CD4-positive, alpha-beta memory T cell (primary cell): Measurements from ENCODE around the gene BCKDK. TPM values are rescaled to one million over a fixed set of nuclear protein-coding genes. Genes with fewer than 3 reads are reported as not detected.

Experiments used
- CTCF ChIA-PET: fragments of 350-600 bp; sonication (Branson Sonifier 250); formaldehyde crosslinking; loops from one replicate; lab custom pipeline; 2021; ENCODE audit warnings: inconsistent platforms; ENCODE audit not compliant: partially characterized antibody; lab: Charles Lee
- POLR2A ChIA-PET: fragments of 350-600 bp; sonication (Branson Sonifier 250); formaldehyde crosslinking; loops from one replicate; lab custom pipeline; 2021; ENCODE audit not compliant: partially characterized antibody; lab: Charles Lee
- DNase-seq, 5 donors: peaks; one replicate each; pipeline versions ENCODE4 v3.0.0 to v3.0.0-alpha.2; 2020 to 2022; ENCODE audit warnings: mixed read lengths in 1 of 5
- H3K27ac ChIP-seq: one replicate; pipeline ENCODE4 v1.7.0; 2013; ENCODE audit warnings: low read depth, low read length
- H3K27me3 ChIP-seq: 2 replicates; pipeline ENCODE4 v1.7.0; 2013; ENCODE audit warnings: mild to moderate bottlenecking, low read length, moderate library complexity; ENCODE audit not compliant: insufficient read depth
- H3K36me3 ChIP-seq: 2 replicates; pipeline ENCODE4 v1.7.0; 2013; ENCODE audit warnings: mild to moderate bottlenecking, low read length, moderate library complexity; ENCODE audit not compliant: insufficient read depth
- H3K4me1 ChIP-seq: 2 replicates; pipeline ENCODE4 v1.7.0; 2013; ENCODE audit warnings: mild to moderate bottlenecking, low read length, moderate library complexity; ENCODE audit not compliant: insufficient read depth
- H3K4me3 ChIP-seq, 2 donors: one replicate each; pipeline ENCODE4 v1.7.0; 2013; ENCODE audit warnings: low read length in 2 of 2, mild to moderate bottlenecking in 1 of 2
- H3K9me3 ChIP-seq, 2 donors: one replicate each; pipeline ENCODE4 v1.7.0; 2013; ENCODE audit warnings: low read length in 2 of 2, control low read depth in 1 of 2; ENCODE audit not compliant: control insufficient read depth in 1 of 2
- H3K27ac Mint-ChIP-seq, 7 donors: one replicate each; pipeline ENCODE4 v1.8.0; 2020 to 2021; ENCODE audit warnings: mixed read lengths in 7 of 7, mild to moderate bottlenecking in 6 of 7, inconsistent platforms in 3 of 7, moderate library complexity in 3 of 7
- H3K27me3 Mint-ChIP-seq, 2 donors: one replicate each; pipeline ENCODE4 v1.8.0; 2020 to 2021; ENCODE audit warnings: mixed read lengths in 2 of 2
- H3K36me3 Mint-ChIP-seq, 2 donors: one replicate each; pipeline ENCODE4 v1.8.0; 2020 to 2021; ENCODE audit warnings: mixed read lengths in 2 of 2, inconsistent platforms in 1 of 2, mild to moderate bottlenecking in 1 of 2
- H3K4me1 Mint-ChIP-seq, 4 donors: one replicate each; pipeline ENCODE4 v1.8.0; 2020 to 2021; ENCODE audit warnings: mixed read lengths in 4 of 4, mild to moderate bottlenecking in 1 of 4
- H3K4me3 Mint-ChIP-seq, 8 donors: one replicate each; pipeline ENCODE4 v1.8.0; 2020 to 2021; ENCODE audit warnings: mixed read lengths in 8 of 8, mild to moderate bottlenecking in 7 of 8, moderate library complexity in 6 of 8, inconsistent platforms in 3 of 8
- H3K9me3 Mint-ChIP-seq, 8 donors: one replicate each; pipeline ENCODE4 v1.8.0; 2020 to 2021; ENCODE audit warnings: mixed read lengths in 8 of 8, mild to moderate bottlenecking in 5 of 8, inconsistent platforms in 3 of 8, moderate library complexity in 1 of 8
- intact Hi-C: fragments of 100-400 bp; cut with micrococcal nuclease; formaldehyde crosslinking; loops from one replicate; pipeline ENCODE4 v1.15.1; 2023
- polyA plus RNA-seq, 2 donors: library from polyadenylated mRNA; unstranded; fragments of 300-500 nt; fragmentation: Illumina TruSeq; gene quantifications; one replicate each; pipeline ENCODE4 v1.2.3, GENCODE V29; 2021
- total RNA-seq, 2 experiments: library from RNA; stranded (reverse); gene quantifications; one replicate each; pipeline ENCODE4 v1.2.3, GENCODE V29; 2021

Gene BCKDK
- total and polyA plus RNA-seq, 4 experiments from 2014 or later = 17.0 to 24.3 (median 21.7) TPM

- Histone ChIP-seq H3K4me3 (peak overlapping the region; percentile 63 to 76), H3K4me1 (peaks cover 11% of the 10 kb centered on the region), H3K27ac (peak overlapping the region; percentile 89), H3K36me3 (peaks cover 35% of the 10 kb centered on the region), H3K27me3 (no peaks in the 10 kb centered on the region), H3K9me3 (no peaks in the 10 kb centered on the region)
- Mint-ChIP-seq H3K4me3 (peak overlapping the region; percentile 83 to 93 (median 89)), H3K27ac (peak overlapping the region; percentile 80 to 98 (median 95)), H3K9me3 (peaks cover 0 to 2% (median 0%) of the 10 kb centered on the region in 8 donors), H3K27me3 (no peaks in the 10 kb centered on the region), H3K36me3 (peaks cover 17 to 36% of the 10 kb centered on the region in 2 donors), H3K4me1 (peaks cover 9 to 19% (median 13%) of the 10 kb centered on the region in 4 donors)
- ChIA-PET CTCF (interaction anchor here (0.6 to 8.2 kb wide), 4 partner anchors 21 to 45 kb away, joined by 3 to 56 read pairs (median 5); partner anchors contain the start of genes ZNF646 and ZNF668), POLR2A (interaction anchor here (0.9 to 7.9 kb wide), 28 partner anchors 10 to 755 kb away, joined by 3 to 121 read pairs (median 6); partner anchors contain the start of genes ARMC5, BCKDK, FBXL19 and FUS)
- intact Hi-C loops = no loop called here
- no peak for DNase-seq
These were observed 10.3 kb downstream of the BCKDK start for GRCh38 chr16:31118223-31119155.

- Histone ChIP-seq H3K4me1 (peaks cover 11% of the 10 kb centered on the region), H3K4me3 (no peak overlapping the region), H3K36me3 (peaks cover 35% of the 10 kb centered on the region), H3K27me3 (no peaks in the 10 kb centered on the region), H3K27ac (no peak overlapping the region), H3K9me3 (no peaks in the 10 kb centered on the region)
- DNase-seq = no peak
- Mint-ChIP-seq H3K4me3 (no peak overlapping the region), H3K4me1 (peaks cover 9 to 19% (median 13%) of the 10 kb centered on the region in 4 donors), H3K27ac (peak overlapping the region in 3 of 7 donors; percentile 17 to 88 (median 30)), H3K36me3 (peaks cover 20 to 39% of the 10 kb centered on the region in 2 donors), H3K9me3 (no peaks in the 10 kb centered on the region), H3K27me3 (no peaks in the 10 kb centered on the region)
- intact Hi-C loops = no loop called here
- ChIA-PET CTCF (interaction anchor here (0.9 to 8.2 kb wide), 3 partner anchors 23 to 136 kb away, joined by 3 to 56 read pairs (median 4); partner anchors contain the start of gene HSD3B7), POLR2A (interaction anchor here (0.7 to 7.9 kb wide), 3 partner anchors 21 to 60 kb away, joined by 3 to 121 read pairs (median 9); partner anchors contain the start of genes FUS, ZNF646 and ZNF668)
These were observed 11.9 kb downstream of the BCKDK start for GRCh38 chr16:31120129-31120528.

GRCh38 chr16:31125844-31126243 is 17.7 kb downstream of the BCKDK start:
- Histone ChIP-seq H3K4me1 (no peaks in the 10 kb centered on the region), H3K27ac (no peak overlapping the region), H3K9me3 (no peaks in the 10 kb centered on the region), H3K27me3 (no peaks in the 10 kb centered on the region), H3K36me3 (peaks cover 41% of the 10 kb centered on the region), H3K4me3 (no peak overlapping the region)
- intact Hi-C loops = no loop called here
- Mint-ChIP-seq H3K36me3 (peaks cover 36 to 48% of the 10 kb centered on the region in 2 donors), H3K4me1 (peaks cover 0 to 5% (median 0%) of the 10 kb centered on the region in 4 donors), H3K27ac (peak overlapping the region in 2 of 7 donors; percentile 48 to 75), H3K27me3 (no peaks in the 10 kb centered on the region), H3K9me3 (no peaks in the 10 kb centered on the region), H3K4me3 (no peak overlapping the region)
- DNase-seq = no peak
- POLR2A ChIA-PET = interaction anchor here (1.3 to 2.4 kb wide), 2 partner anchors 9 to 16 kb away, joined by 3 to 11 read pairs; partner anchors contain the start of gene KAT8
- CTCF ChIA-PET = interaction anchor here (1.8 kb wide), 1 partner anchor 16 kb away, joined by 4 read pairs; no protein-coding TSS in a partner anchor

- Histone ChIP-seq H3K36me3 (peaks cover 32% of the 10 kb centered on the region), H3K4me1 (no peaks in the 10 kb centered on the region), H3K4me3 (no peak overlapping the region), H3K27me3 (no peaks in the 10 kb centered on the region), H3K27ac (no peak overlapping the region), H3K9me3 (no peaks in the 10 kb centered on the region)
- Mint-ChIP-seq H3K36me3 (peaks cover 27 to 44% of the 10 kb centered on the region in 2 donors), H3K4me3 (no peak overlapping the region), H3K27ac (no peak overlapping the region), H3K4me1 (peaks cover 0 to 5% (median 0%) of the 10 kb centered on the region in 4 donors), H3K27me3 (no peaks in the 10 kb centered on the region), H3K9me3 (no peaks in the 10 kb centered on the region)
- DNase-seq = no peak
- POLR2A ChIA-PET = interaction anchor here (0.8 to 1.3 kb wide), 2 partner anchors 10 to 41 kb away, joined by 3 read pairs; partner anchors contain the start of gene KAT8
- CTCF ChIA-PET = interaction anchor here (0.5 to 1.8 kb wide), 2 partner anchors 15 to 292 kb away, joined by 3 to 4 read pairs; no protein-coding TSS in a partner anchor
- intact Hi-C loops = no loop called here
These were observed 19.0 kb downstream of the BCKDK start for GRCh38 chr16:31127182-31127581.

GRCh38 chr16:31128711-31129567 is 20.8 kb downstream of the BCKDK start:
- peak overlapping the region in 3 of 7 donors; percentile 17 to 57 (median 46) for H3K27ac Mint-ChIP-seq
- H3K4me3 Mint-ChIP-seq = no peak overlapping the region
- POLR2A ChIA-PET = interaction anchor here (1.1 to 1.8 kb wide), 4 partner anchors 10 to 14 kb away, joined by 3 to 8 read pairs (median 3); partner anchors contain the start of gene KAT8
- no peaks in the 10 kb centered on the region for H3K4me1 ChIP-seq
- no peak overlapping the region for H3K4me3 ChIP-seq
- intact Hi-C loops = no loop called here
- no peaks in the 10 kb centered on the region for H3K27me3 ChIP-seq
- H3K27me3 Mint-ChIP-seq = no peaks in the 10 kb centered on the region
- H3K9me3 Mint-ChIP-seq = no peaks in the 10 kb centered on the region
- H3K36me3 Mint-ChIP-seq = peaks cover 25 to 50% of the 10 kb centered on the region in 2 donors
- peaks cover 0 to 5% (median 0%) of the 10 kb centered on the region in 4 donors for H3K4me1 Mint-ChIP-seq
- CTCF ChIA-PET = interaction anchor here (0.5 to 1.5 kb wide), 3 partner anchors 14 to 100 kb away, joined by 3 to 5 read pairs (median 4); partner anchors contain the start of gene BCKDK
- no peak for DNase-seq
- H3K9me3 ChIP-seq = no peaks in the 10 kb centered on the region
- H3K36me3 ChIP-seq = peaks cover 31% of the 10 kb centered on the region
- no peak overlapping the region for H3K27ac ChIP-seq

GRCh38 chr16:31129568-31130335 is 21.6 kb downstream of the BCKDK start:
- H3K9me3 Mint-ChIP-seq = no peaks in the 10 kb centered on the region
- H3K9me3 ChIP-seq = no peaks in the 10 kb centered on the region
- H3K27me3 ChIP-seq = no peaks in the 10 kb centered on the region
- no peaks in the 10 kb centered on the region for H3K27me3 Mint-ChIP-seq
- no peaks in the 10 kb centered on the region for H3K4me1 ChIP-seq
- POLR2A ChIA-PET = interaction anchor here (0.6 to 1.8 kb wide), 4 partner anchors 11 to 202 kb away, joined by 3 to 8 read pairs (median 3); partner anchors contain the start of gene KAT8
- peaks cover 0 to 5% (median 0%) of the 10 kb centered on the region in 4 donors for H3K4me1 Mint-ChIP-seq
- H3K36me3 ChIP-seq = peaks cover 31% of the 10 kb centered on the region
- H3K4me3 ChIP-seq = no peak overlapping the region
- DNase-seq = no peak
- H3K4me3 Mint-ChIP-seq = no peak overlapping the region
- peaks cover 25 to 49% of the 10 kb centered on the region in 2 donors for H3K36me3 Mint-ChIP-seq
- intact Hi-C loops = no loop called here
- CTCF ChIA-PET = interaction anchor here (0.9 to 1.5 kb wide), 2 partner anchors 13 to 22 kb away, joined by 3 to 4 read pairs; partner anchors contain the start of gene BCKDK
- no peak overlapping the region for H3K27ac ChIP-seq
- no peak overlapping the region for H3K27ac Mint-ChIP-seq
